NCI-H128 (cell line): ENCODE measurements around the gene WDR33.
"Not testable (repeated sequence)": the region's sequence is repeated elsewhere in the genome, so short reads cannot be mapped to it uniquely, and the experiment has no call there.

Source experiments
- DNase-seq: peaks from one replicate; lab custom pipeline; 2025; ENCODE audit not compliant: unreplicated experiment; lab: John Stamatoyannopoulos, UW

The WDR33 gene

GRCh38 chr2:127810619-127811396 lies at the start of gene WDR33:
TSS of gene WDR33 (minus strand) at chr2:127811171. CDS start at chr2:127770981, 40,190 bp downstream.
- DNase-seq = peak; percentile 65

- DNase-seq = no peak
Measured at GRCh38 chr2:127860130-127860529, 49.2 kb upstream of the WDR33 start.

GRCh38 chr2:127859712-127860085 lies 48.7 kb upstream of the WDR33 start:
- DNase-seq = no peak

- no peak for DNase-seq
Measured at GRCh38 chr2:127857265-127857808, 46.4 kb upstream of the WDR33 start.

- DNase-seq = no peak
Measured at GRCh38 chr2:127853671-127854070, 42.7 kb upstream of the WDR33 start.

- DNase-seq = no peak
Measured at GRCh38 chr2:127852388-127852787, 41.4 kb upstream of the WDR33 start.

GRCh38 chr2:127847931-127848330 lies 37.0 kb upstream of the WDR33 start:
- DNase-seq = no peak

- DNase-seq = no peak
Measured at GRCh38 chr2:127844973-127845372, 34.0 kb upstream of the WDR33 start.

- DNase-seq = no peak
Measured at GRCh38 chr2:127843677-127844076, 32.7 kb upstream of the WDR33 start.

- no peak for DNase-seq
Measured at GRCh38 chr2:127841466-127842178, 30.7 kb upstream of the WDR33 start.

GRCh38 chr2:127840893-127841292 lies 29.9 kb upstream of the WDR33 start:
- no peak for DNase-seq

- DNase-seq = no peak
Measured at GRCh38 chr2:127834951-127835350, 24.0 kb upstream of the WDR33 start.

GRCh38 chr2:127829845-127830246 lies 18.9 kb upstream of the WDR33 start:
- DNase-seq = peak; percentile 10

GRCh38 chr2:127826708-127827107 lies 15.7 kb upstream of the WDR33 start:
- DNase-seq = not testable (repeated sequence)

GRCh38 chr2:127826047-127826446 lies 15.1 kb upstream of the WDR33 start:
- peak; percentile 0 for DNase-seq

GRCh38 chr2:127820080-127820668 lies 9.2 kb upstream of the WDR33 start:
- no peak for DNase-seq

- no peak for DNase-seq
Measured at GRCh38 chr2:127818794-127819425, 7.9 kb upstream of the WDR33 start.

GRCh38 chr2:127818241-127818640 lies 7.3 kb upstream of the WDR33 start:
- DNase-seq = no peak

- no peak for DNase-seq
Measured at GRCh38 chr2:127814677-127815076, 3.7 kb upstream of the WDR33 start.

- DNase-seq = not testable (repeated sequence)
Measured at GRCh38 chr2:127812441-127812840, 1.5 kb upstream of the WDR33 start.
